IMR-90 (cell line): ENCODE results near the gene SETD9. TPM values are rescaled to one million over a fixed set of nuclear protein-coding genes. Genes with fewer than 3 reads are reported as not detected.
A peak's percentile ranks its signal among the peaks of the same experiment; 100 is the strongest.

Source experiments
- ATAC-seq: fragments of 200-7000 bp; cut with Tn5 transposase; 2 replicates; pipeline ENCODE4 v1.9.1; 2020; ENCODE audit warnings: low read depth, mild to moderate bottlenecking, moderate library complexity
- BruUV-seq: library from RNA; stranded (reverse); fragments of 400-500 nt; replicated peaks from 2 replicates; lab custom pipeline; 2021; lab: Mats Ljungman, UMichigan
- CTCF ChIA-PET: fragments of 300-600 bp; formaldehyde crosslinking; extraction: SDS; loops from one replicate; lab custom pipeline; 2021; ENCODE audit warnings: antibody characterized with exemption; lab: Yijun Ruan, JAX
- POLR2A ChIA-PET: fragments of 300-600 bp; sonication (Branson Sonifier 250); formaldehyde crosslinking; loops from one replicate; lab custom pipeline; 2022; ENCODE audit warnings: antibody characterized with exemption; ENCODE audit not compliant: unreplicated experiment; lab: Charles Lee
- DNase-seq: peaks from one replicate; pipeline ENCODE4 v3.0.0; 2013
- H2AFZ ChIP-seq: replicated peaks from 2 replicates; pipeline ENCODE3; 2013; ENCODE audit warnings: low read length, mild to moderate bottlenecking; ENCODE audit not compliant: poor library complexity
- H2AK5ac ChIP-seq: 2 replicates; pipeline ENCODE4 v1.6.1; 2013; ENCODE audit warnings: low read depth, low read length, inconsistent platforms
- H2AK9ac ChIP-seq: replicated peaks from 2 replicates; pipeline ENCODE3; 2013; ENCODE audit warnings: mild to moderate bottlenecking, low read depth, low read length, moderate library complexity; ENCODE audit not compliant: poor library complexity
- H2BK120ac ChIP-seq: 2 replicates; pipeline ENCODE4 v1.6.1; 2013; ENCODE audit warnings: low read depth, low read length, inconsistent platforms
- H2BK15ac ChIP-seq: 3 replicates; pipeline ENCODE4 v1.6.1; 2013; ENCODE audit warnings: low read depth, low read length, inconsistent platforms
- H2BK20ac ChIP-seq: 2 replicates; pipeline ENCODE4 v1.6.1; 2013; ENCODE audit warnings: low read depth, mild to moderate bottlenecking, inconsistent platforms, low read length, moderate library complexity
- H2BK5ac ChIP-seq: 2 replicates; pipeline ENCODE4 v1.6.1; 2013; ENCODE audit warnings: mild to moderate bottlenecking, low read depth, low read length, inconsistent platforms; ENCODE audit not compliant: poor library complexity, severe bottlenecking
- H3K14ac ChIP-seq: replicated peaks from 2 replicates; pipeline ENCODE4 v1.6.1; 2013; ENCODE audit warnings: low read depth, low read length, inconsistent platforms
- H3K18ac ChIP-seq: 2 replicates; pipeline ENCODE4 v1.6.1; 2013; ENCODE audit warnings: low read depth, low read length, control low read depth
- H3K23ac ChIP-seq: 2 replicates; pipeline ENCODE4 v1.6.1; 2013; ENCODE audit warnings: low read depth, low read length, inconsistent platforms
- H3K27ac ChIP-seq: 2 replicates; pipeline ENCODE4 v1.5.1; 2013; ENCODE audit warnings: mild to moderate bottlenecking, control low read depth, low read length; ENCODE audit not compliant: insufficient read depth
- H3K27me3 ChIP-seq: 2 replicates; pipeline ENCODE4 v1.6.1; 2013; ENCODE audit warnings: low read length; ENCODE audit not compliant: control insufficient read depth, insufficient read depth
- H3K36me3 ChIP-seq: 2 replicates; pipeline ENCODE4 v1.6.1; 2013; ENCODE audit warnings: low read length, mixed read lengths; ENCODE audit not compliant: control insufficient read depth, insufficient read depth
- H3K4ac ChIP-seq: 2 replicates; pipeline ENCODE4 v1.6.1; 2013; ENCODE audit warnings: low read depth, low read length, inconsistent platforms
- H3K4me1 ChIP-seq: 2 replicates; pipeline ENCODE4 v1.6.1; 2013; ENCODE audit warnings: low read length, mixed read lengths; ENCODE audit not compliant: control insufficient read depth, insufficient read depth
- H3K4me2 ChIP-seq: 2 replicates; pipeline ENCODE4 v1.6.1; 2013; ENCODE audit warnings: low read depth, mild to moderate bottlenecking, control low read depth, low read length, moderate library complexity
- H3K4me3 ChIP-seq: 2 replicates; pipeline ENCODE4 v1.5.1; 2013; ENCODE audit warnings: low read depth, mild to moderate bottlenecking, control low read depth, low read length, moderate library complexity; ENCODE audit not compliant: insufficient read depth
- H3K56ac ChIP-seq: 2 replicates; pipeline ENCODE4 v1.6.1; 2013; ENCODE audit warnings: low read length, inconsistent platforms; ENCODE audit not compliant: insufficient read depth; ENCODE audit errors: extremely low read depth
- H3K79me1 ChIP-seq, 2 experiments: 2 replicates each; pipeline ENCODE4 v1.6.1; 2013; ENCODE audit warnings: low read length in 2 of 2, inconsistent platforms in 1 of 2, low read depth in 1 of 2
- H3K9ac ChIP-seq: 2 replicates; pipeline ENCODE4 v1.6.1; 2013; ENCODE audit warnings: low read depth, low read length, control low read depth
- H3K9me1 ChIP-seq: 2 replicates; pipeline ENCODE4 v1.6.1; 2013; ENCODE audit warnings: low read length, inconsistent platforms; ENCODE audit not compliant: insufficient read depth
- H3K9me3 ChIP-seq: 2 replicates; pipeline ENCODE4 v1.6.1; 2013; ENCODE audit warnings: low read length; ENCODE audit not compliant: control insufficient read depth, insufficient read depth
- H4K20me1 ChIP-seq: 2 replicates; pipeline ENCODE4 v1.6.1; 2013; ENCODE audit warnings: low read length, inconsistent platforms; ENCODE audit not compliant: insufficient read depth
- H4K5ac ChIP-seq: 2 replicates; pipeline ENCODE4 v1.6.1; 2013; ENCODE audit warnings: mild to moderate bottlenecking, low read depth, low read length, control low read depth
- H4K8ac ChIP-seq, 2 experiments: 2 replicates each; pipeline ENCODE4 v1.6.1; 2013; ENCODE audit warnings: low read depth in 2 of 2, low read length in 2 of 2, control low read depth in 1 of 2, inconsistent platforms in 1 of 2
- H4K91ac ChIP-seq: 2 replicates; pipeline ENCODE4 v1.6.1; 2013; ENCODE audit warnings: low read depth, low read length, inconsistent platforms; ENCODE audit not compliant: insufficient read depth
- CEBPB ChIP-seq: IDR thresholded peaks from 2 replicates; pipeline ENCODE4 v1.6.1; 2012; ENCODE audit warnings: low read depth, low read length, improper control_type of control experiment
- FOS ChIP-seq: fragments of 150-350 bp; IDR thresholded peaks from 2 replicates; pipeline ENCODE4 v1.6.1; 2016; ENCODE audit warnings: low read depth, low read length
- MAFK ChIP-seq: IDR thresholded peaks from 2 replicates; pipeline ENCODE4 v1.6.1; 2012; ENCODE audit warnings: low read depth, low read length, improper control_type of control experiment
- POLR2A ChIP-seq: IDR thresholded peaks from 2 replicates; pipeline ENCODE4 v1.6.1; 2012; ENCODE audit warnings: mild to moderate bottlenecking, low read depth, low read length
- RFX5 ChIP-seq: IDR thresholded peaks from 2 replicates; pipeline ENCODE4 v1.8.0; 2012; ENCODE audit warnings: low read depth, mild to moderate bottlenecking, low read length, moderate library complexity
- SMC3 ChIP-seq: fragments of 150-350 bp; IDR thresholded peaks from 2 replicates; pipeline ENCODE4 v1.6.1; 2016; ENCODE audit warnings: low read depth, mild to moderate bottlenecking, antibody characterized with exemption, low read length, moderate library complexity
- WGBS, 2 experiments: methylation state at CpG; one replicate each; pipeline versions ENCODE4 v1.1.5 to v1.1.7; 2013; ENCODE audit warnings: missing lambda C conversion rate in 2 of 2; ENCODE audit not compliant: insufficient read length in 1 of 2; ENCODE audit errors: extremely low coverage in 2 of 2; 5-methylcytosine and 5-hydroxymethylcytosine counted together
- dilution Hi-C: fragments of 300-500 bp; cut with HindIII; formaldehyde crosslinking; loops from one replicate; pipeline ENCODE4 v1.14.3; 2018; ENCODE audit warnings: low sequenced_read_pairs; ENCODE audit not compliant: unreplicated experiment
- in situ Hi-C: fragments of 300-500 bp; cut with MboI; formaldehyde crosslinking; loops from 3 replicates; pipeline ENCODE4 v1.14.3; 2019; ENCODE audit warnings: low sequenced_read_pairs, inconsistent platforms, mixed read lengths
- intact Hi-C: fragments of 100-400 bp; cut with micrococcal nuclease; formaldehyde crosslinking; loops from 2 replicates; pipeline ENCODE4 v1.10.0; 2022
- polyA plus RNA-seq, 3 experiments: library from polyadenylated mRNA; depleted of rRNA; stranded (reverse); fragments of >200 nt; gene quantifications; 2 replicates each; pipeline ENCODE4 v1.2.3, GENCODE V29; 2012; ENCODE audit warnings: low replicate concordance in 1 of 3
- total RNA-seq: library from RNA; depleted of rRNA; stranded (reverse); fragments of >200 nt; gene quantifications from 2 replicates; pipeline ENCODE4 v1.2.3, GENCODE V29; 2012
- TF ChIP-seq, protein P1 (sequence below): fragments of 150-350 bp; IDR thresholded peaks from 2 replicates; pipeline ENCODE4 v1.6.1; 2016; ENCODE audit warnings: low read depth, mild to moderate bottlenecking, low read length, moderate library complexity, borderline replicate concordance
- TF ChIP-seq, protein P2 (sequence below): fragments of 150-350 bp; IDR thresholded peaks from 2 replicates; pipeline ENCODE4 v1.6.1; 2017; ENCODE audit warnings: mild to moderate bottlenecking, antibody characterized with exemption, low read length, low read depth

SETD9 gene
- total and polyA plus RNA-seq, 2 of the 4 experiments (the other 2 are of a cell fraction) = 3.9 to 8.1 TPM

DNA sequence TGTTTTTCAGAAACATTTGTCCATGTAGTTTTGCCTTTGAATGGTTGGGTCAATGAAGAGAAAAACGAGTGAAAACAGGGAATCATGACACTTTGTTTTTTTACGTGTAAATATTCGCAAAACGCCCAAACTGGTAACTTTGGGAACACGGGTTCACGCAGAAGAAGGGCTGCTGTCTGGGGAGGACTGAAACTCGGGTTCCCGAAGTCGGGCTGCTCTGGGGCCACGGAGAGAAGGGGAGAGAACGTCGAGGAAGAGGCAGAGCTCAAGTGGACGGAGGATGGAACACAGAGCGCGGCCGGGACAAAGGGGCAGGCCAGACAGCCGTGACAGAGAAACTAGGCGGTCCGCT, 478 bp upstream of the SETD9 start:
- H3K14ac ChIP-seq = 0 out of 2 replicates have a peak overlapping the region, but pooled peaks have one; percentile 47
- no peaks in the 10 kb centered on the region for H3K36me3 ChIP-seq
- H2AFZ ChIP-seq = peak overlapping the region; percentile 98
- TF ChIP-seq RFX5 (no peak), FOS (no peak), CEBPB (no peak), MAFK (no peak), SMC3 (no peak), POLR2A (no peak)
- TF ChIP-seq, protein P1, sequence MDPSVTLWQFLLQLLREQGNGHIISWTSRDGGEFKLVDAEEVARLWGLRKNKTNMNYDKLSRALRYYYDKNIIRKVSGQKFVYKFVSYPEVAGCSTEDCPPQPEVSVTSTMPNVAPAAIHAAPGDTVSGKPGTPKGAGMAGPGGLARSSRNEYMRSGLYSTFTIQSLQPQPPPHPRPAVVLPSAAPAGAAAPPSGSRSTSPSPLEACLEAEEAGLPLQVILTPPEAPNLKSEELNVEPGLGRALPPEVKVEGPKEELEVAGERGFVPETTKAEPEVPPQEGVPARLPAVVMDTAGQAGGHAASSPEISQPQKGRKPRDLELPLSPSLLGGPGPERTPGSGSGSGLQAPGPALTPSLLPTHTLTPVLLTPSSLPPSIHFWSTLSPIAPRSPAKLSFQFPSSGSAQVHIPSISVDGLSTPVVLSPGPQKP = no peak
- TF ChIP-seq, protein P2, sequence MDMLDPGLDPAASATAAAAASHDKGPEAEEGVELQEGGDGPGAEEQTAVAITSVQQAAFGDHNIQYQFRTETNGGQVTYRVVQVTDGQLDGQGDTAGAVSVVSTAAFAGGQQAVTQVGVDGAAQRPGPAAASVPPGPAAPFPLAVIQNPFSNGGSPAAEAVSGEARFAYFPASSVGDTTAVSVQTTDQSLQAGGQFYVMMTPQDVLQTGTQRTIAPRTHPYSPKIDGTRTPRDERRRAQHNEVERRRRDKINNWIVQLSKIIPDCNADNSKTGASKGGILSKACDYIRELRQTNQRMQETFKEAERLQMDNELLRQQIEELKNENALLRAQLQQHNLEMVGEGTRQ = no peak
- H3K18ac ChIP-seq = peak overlapping the region; percentile 34
- peak overlapping the region; percentile 91 for H3K4me3 ChIP-seq
- peak overlapping the region; percentile 82 for H3K4me2 ChIP-seq
- H2BK120ac ChIP-seq = no peak overlapping the region; the same call in 1 of the 2 replicates
- peaks cover 0 to 3% of the 10 kb centered on the region in 2 experiments; a peak in 1 of 4 replicates for H3K79me1 ChIP-seq
- no peak overlapping the region for H2AK5ac ChIP-seq
- peak overlapping the region; percentile 80 for H2AK9ac ChIP-seq
- no peak for DNase-seq
- H3K27me3 ChIP-seq = no peaks in the 10 kb centered on the region
- intact Hi-C loops (loop anchor here (2.0 kb wide), 1 partner anchor 312 kb away; no protein-coding TSS in a partner anchor), in situ Hi-C loops (loop anchor here (25.0 kb wide), 1 partner anchor 1553 kb away; the partner anchor contains the start of gene PLK2), dilution Hi-C loops (no loop called here)
- H3K9me3 ChIP-seq = peaks cover 3% of the 10 kb centered on the region; the same call in 1 of the 2 replicates
- 0 out of 2 replicates have a peak overlapping the region, but pooled peaks have one; percentile 50 for H4K91ac ChIP-seq
- no peak overlapping the region for H2BK20ac ChIP-seq
- no peaks in the 10 kb centered on the region for H3K9me1 ChIP-seq
- H2BK15ac ChIP-seq = no peak overlapping the region
- H3K56ac ChIP-seq = peak overlapping the region; percentile 29; the same call in 1 of the 2 replicates
- H4K5ac ChIP-seq = peak overlapping the region; percentile 19; the same call in 1 of the 2 replicates
- CTCF ChIA-PET = no interaction called here
- peak overlapping the region; percentile 41 for H3K23ac ChIP-seq
- POLR2A ChIA-PET = no interaction called here
- H3K9ac ChIP-seq = peak overlapping the region; percentile 66
- H3K27ac ChIP-seq = peak overlapping the region; percentile 79
- BruUV-seq = no TSS peak
- peak overlapping the region; percentile 65 to 79; a peak in 3 of 4 replicates for H4K8ac ChIP-seq
- H4K20me1 ChIP-seq = no peaks in the 10 kb centered on the region
- H3K4ac ChIP-seq = peak overlapping the region; percentile 67
- no CpG with 5 or more reads among the region's 19 CpGs for WGBS, 2 experiments
- no peaks in the 10 kb centered on the region for H3K4me1 ChIP-seq
- peak; percentile 38 for ATAC-seq
- H2BK5ac ChIP-seq = peak overlapping the region; percentile 53
